ENCODE measurements around the gene R3HCC1L.

R3HCC1L gene

GRCh38 chr10:98274562-98274961 is 140.1 kb downstream of the R3HCC1L start:
- DNase-seq (ENCODE audit: low spot score), result no peak
- in situ Hi-C loops (cut with MboI; ENCODE audit: low pct_unique_long_range_greater_than_20kb, low sequenced_read_pairs, unreplicated experiment), result no loop called here
- TF ChIP-seq, protein P1, sequence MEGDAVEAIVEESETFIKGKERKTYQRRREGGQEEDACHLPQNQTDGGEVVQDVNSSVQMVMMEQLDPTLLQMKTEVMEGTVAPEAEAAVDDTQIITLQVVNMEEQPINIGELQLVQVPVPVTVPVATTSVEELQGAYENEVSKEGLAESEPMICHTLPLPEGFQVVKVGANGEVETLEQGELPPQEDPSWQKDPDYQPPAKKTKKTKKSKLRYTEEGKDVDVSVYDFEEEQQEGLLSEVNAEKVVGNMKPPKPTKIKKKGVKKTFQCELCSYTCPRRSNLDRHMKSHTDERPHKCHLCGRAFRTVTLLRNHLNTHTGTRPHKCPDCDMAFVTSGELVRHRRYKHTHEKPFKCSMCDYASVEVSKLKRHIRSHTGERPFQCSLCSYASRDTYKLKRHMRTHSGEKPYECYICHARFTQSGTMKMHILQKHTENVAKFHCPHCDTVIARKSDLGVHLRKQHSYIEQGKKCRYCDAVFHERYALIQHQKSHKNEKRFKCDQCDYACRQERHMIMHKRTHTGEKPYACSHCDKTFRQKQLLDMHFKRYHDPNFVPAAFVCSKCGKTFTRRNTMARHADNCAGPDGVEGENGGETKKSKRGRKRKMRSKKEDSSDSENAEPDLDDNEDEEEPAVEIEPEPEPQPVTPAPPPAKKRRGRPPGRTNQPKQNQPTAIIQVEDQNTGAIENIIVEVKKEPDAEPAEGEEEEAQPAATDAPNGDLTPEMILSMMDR (IDR thresholded peaks at IDR 0.05; ENCODE audit: extremely low read depth, insufficient read depth, missing control alignments), result no peak

DNA sequence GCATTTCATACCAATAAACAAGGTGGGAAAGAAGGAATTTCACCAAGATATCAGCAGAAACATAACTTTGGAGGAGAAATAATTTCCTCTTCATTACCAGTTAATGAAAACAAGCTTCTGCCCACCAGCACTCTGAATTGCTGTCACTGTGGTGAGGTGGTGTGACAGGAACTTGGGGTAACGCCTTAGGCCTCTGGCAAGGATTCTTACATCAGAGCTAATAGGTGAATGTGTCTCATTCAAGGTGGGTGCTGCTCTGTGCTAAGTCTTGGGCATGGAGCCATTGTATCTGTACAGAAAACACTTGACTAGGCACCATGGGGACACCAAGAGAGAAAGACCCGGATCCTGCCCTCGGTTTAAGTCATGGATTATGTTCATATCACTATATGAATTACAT is 141.9 kb downstream of the R3HCC1L start:
- TF ChIP-seq, protein P1 (IDR thresholded peaks at IDR 0.05; ENCODE audit: extremely low read depth, insufficient read depth, missing control alignments), result no peak
- in situ Hi-C loops (cut with MboI; ENCODE audit: low pct_unique_long_range_greater_than_20kb, low sequenced_read_pairs, unreplicated experiment), result no loop called here

GRCh38 chr10:98285416-98285815 is 151.0 kb downstream of the R3HCC1L start:
- in situ Hi-C loops (cut with MboI; ENCODE audit: low pct_unique_long_range_greater_than_20kb, low sequenced_read_pairs, unreplicated experiment), result no loop called here
- TF ChIP-seq, protein P1 (IDR thresholded peaks at IDR 0.05; ENCODE audit: extremely low read depth, insufficient read depth, missing control alignments), result no peak
- no peak for DNase-seq (ENCODE audit: low spot score)

More for the DNA sequence above, 141.9 kb downstream of the R3HCC1L start:
- no peak for DNase-seq (ENCODE audit: low spot score)

- TF ChIP-seq, protein P1 (IDR thresholded peaks at IDR 0.05; ENCODE audit: extremely low read depth, insufficient read depth, missing control alignments), result no peak
- in situ Hi-C loops (cut with MboI; ENCODE audit: low pct_unique_long_range_greater_than_20kb, low sequenced_read_pairs, unreplicated experiment), result no loop called here
- no peak for DNase-seq (ENCODE audit: low spot score)
These were observed 152.0 kb downstream of the R3HCC1L start for GRCh38 chr10:98286419-98286818.

GRCh38 chr10:98287321-98287720 is 152.9 kb downstream of the R3HCC1L start:
- no peak for DNase-seq (ENCODE audit: low spot score)
- TF ChIP-seq, protein P1 (IDR thresholded peaks at IDR 0.05; ENCODE audit: extremely low read depth, insufficient read depth, missing control alignments), result no peak
- in situ Hi-C loops (cut with MboI; ENCODE audit: low pct_unique_long_range_greater_than_20kb, low sequenced_read_pairs, unreplicated experiment), result no loop called here

GRCh38 chr10:98289802-98290209 is 155.3 kb downstream of the R3HCC1L start:
- TF ChIP-seq, protein P1 (IDR thresholded peaks at IDR 0.05; ENCODE audit: extremely low read depth, insufficient read depth, missing control alignments), result no peak
- no peak for DNase-seq (ENCODE audit: low spot score)
- in situ Hi-C loops (cut with MboI; ENCODE audit: low pct_unique_long_range_greater_than_20kb, low sequenced_read_pairs, unreplicated experiment), result no loop called here

GRCh38 chr10:98292971-98293370 is 158.5 kb downstream of the R3HCC1L start:
- DNase-seq (ENCODE audit: low spot score), result no peak
- in situ Hi-C loops (cut with MboI; ENCODE audit: low pct_unique_long_range_greater_than_20kb, low sequenced_read_pairs, unreplicated experiment), result no loop called here
- TF ChIP-seq, protein P1 (IDR thresholded peaks at IDR 0.05; ENCODE audit: extremely low read depth, insufficient read depth, missing control alignments), result no peak

Data from GM13977 (cell line).